B cell (primary cell): ENCODE results near the gene SGIP1. TPM values are rescaled to one million over a fixed set of nuclear protein-coding genes. Genes with fewer than 3 reads are reported as not detected.
"Not testable (repeated sequence)": the region's sequence is repeated elsewhere in the genome, so short reads cannot be mapped to it uniquely, and the experiment has no call there.

Experiments used
- ATAC-seq: fragments of 200-7000 bp; cut with Tn5 transposase; one replicate; pipeline ENCODE4 v1.10.0; 2021; ENCODE audit warnings: low read depth, mild to moderate bottlenecking, moderate number of reproducible peaks, moderate library complexity
- CTCF ChIA-PET: fragments of 350-600 bp; sonication (Branson Sonifier 250); formaldehyde crosslinking; loops from one replicate; lab custom pipeline; 2021; ENCODE audit warnings: antibody characterized with exemption, inconsistent platforms; lab: Charles Lee
- POLR2A ChIA-PET: fragments of 350-600 bp; sonication (Branson Sonifier 250); formaldehyde crosslinking; loops from one replicate; lab custom pipeline; 2021; ENCODE audit warnings: antibody characterized with exemption; lab: Charles Lee
- DNase-seq: peaks from one replicate; pipeline ENCODE4 v3.0.0; 2013
- H2AFZ ChIP-seq: 2 replicates; pipeline ENCODE4 v1.6.1; 2012; ENCODE audit warnings: mild to moderate bottlenecking, low read depth, low read length; ENCODE audit not compliant: insufficient read depth, poor library complexity, severe bottlenecking
- H3K27ac ChIP-seq, 2 donors: 1 replicate in 1 of 2; 2 replicates in 1 of 2; pipeline ENCODE4 v1.5.1; 2012 to 2013; ENCODE audit warnings: low read length in 2 of 2, mild to moderate bottlenecking in 2 of 2, moderate library complexity in 1 of 2
- H3K27me3 ChIP-seq, 4 experiments: fragments of 200-600 bp in 1 of 4; sonication (generic) in 1 of 4; replicated peaks in 1 of 4; 1 replicate in 2 of 4; 2 replicates in 2 of 4; pipeline versions ENCODE4 v1.6.1 to v1.7.0; 2013 to 2016; ENCODE audit warnings: low read length in 3 of 4, mild to moderate bottlenecking in 2 of 4, mixed read lengths in 1 of 4, moderate library complexity in 1 of 4; ENCODE audit not compliant: insufficient read depth in 4 of 4, control insufficient read depth in 3 of 4; ENCODE audit errors: control extremely low read depth in 1 of 4
- H3K36me3 ChIP-seq, 2 experiments: replicated peaks in 1 of 2; 1 replicate in 1 of 2; 2 replicates in 1 of 2; pipeline versions ENCODE4 v1.6.1 to v1.7.1; 2013; ENCODE audit warnings: low read length in 1 of 2; ENCODE audit not compliant: insufficient read depth in 2 of 2, control insufficient read depth in 1 of 2; ENCODE audit errors: control extremely low read depth in 1 of 2, extremely low read depth in 1 of 2
- H3K4me1 ChIP-seq, 2 donors: fragments of 200-600 bp in 1 of 2; sonication (generic) in 1 of 2; 1 replicate in 1 of 2; 2 replicates in 1 of 2; pipeline versions ENCODE4 v1.5.1 to v1.6.1; 2013 to 2017; ENCODE audit warnings: low read length in 2 of 2; ENCODE audit not compliant: control insufficient read depth in 2 of 2, insufficient read depth in 2 of 2
- H3K4me2 ChIP-seq: replicated peaks from 2 replicates; pipeline ENCODE3; 2012; ENCODE audit warnings: mild to moderate bottlenecking, low read depth, low read length; ENCODE audit not compliant: poor library complexity, severe bottlenecking
- H3K4me3 ChIP-seq, 5 experiments: fragments of 200-600 bp in 1 of 5; sonication (generic) in 1 of 5; 1 replicate in 3 of 5; 2 replicates in 2 of 5; pipeline versions ENCODE4 v1.5.1 to v1.7.0; 2011 to 2016; ENCODE audit warnings: low read length in 4 of 5, mild to moderate bottlenecking in 4 of 5, low read depth in 2 of 5, control low read depth in 1 of 5, moderate library complexity in 1 of 5; ENCODE audit not compliant: insufficient read depth in 1 of 5; ENCODE audit errors: control extremely low read depth in 1 of 5, extremely low read depth in 1 of 5
- H3K79me2 ChIP-seq: fragments of 200-600 bp; sonication (generic); one replicate; pipeline ENCODE4 v1.6.0; 2016; ENCODE audit warnings: low read length; ENCODE audit not compliant: control insufficient read depth, insufficient read depth
- H3K9ac ChIP-seq: fragments of 200-600 bp; sonication (generic); 2 replicates; pipeline ENCODE4 v1.6.1; 2017; ENCODE audit warnings: mild to moderate bottlenecking, low read length, moderate library complexity
- H3K9me3 ChIP-seq, 3 donors: one replicate each; pipeline versions ENCODE4 v1.6.1 to v1.7.1; 2013; ENCODE audit warnings: low read length in 2 of 3; ENCODE audit not compliant: control insufficient read depth in 2 of 3, insufficient read depth in 1 of 3; ENCODE audit errors: control extremely low read depth in 1 of 3
- H4K20me1 ChIP-seq: 2 replicates; pipeline ENCODE4 v1.6.0; 2012; ENCODE audit warnings: mild to moderate bottlenecking, low read length; ENCODE audit not compliant: insufficient read depth, control insufficient read depth, poor library complexity, severe bottlenecking
- H3K27ac Mint-ChIP-seq: one replicate; pipeline ENCODE4 v1.8.0; 2021; ENCODE audit warnings: mixed read lengths
- H3K27me3 Mint-ChIP-seq: one replicate; pipeline ENCODE4 v1.8.0; 2021; ENCODE audit warnings: mixed read lengths
- H3K4me1 Mint-ChIP-seq: one replicate; pipeline ENCODE4 v1.8.0; 2021; ENCODE audit warnings: mixed read lengths
- H3K4me3 Mint-ChIP-seq: one replicate; pipeline ENCODE4 v1.8.0; 2021; ENCODE audit warnings: mixed read lengths
- H3K9me3 Mint-ChIP-seq: one replicate; pipeline ENCODE4 v1.8.0; 2022; ENCODE audit warnings: mixed read lengths; ENCODE audit not compliant: insufficient read depth
- CTCF ChIP-seq: fragments of 200-600 bp; IDR thresholded peaks from one replicate; pipeline ENCODE4 v1.8.0; 2022; ENCODE audit warnings: antibody characterized with exemption, mild to moderate bottlenecking
- EZH2 ChIP-seq: IDR thresholded peaks from 2 replicates; pipeline ENCODE4 v1.6.1; 2012; ENCODE audit warnings: borderline replicate concordance, low read depth, mild to moderate bottlenecking, moderate library complexity, low read length; ENCODE audit not compliant: insufficient read depth, poor library complexity, severe bottlenecking
- WGBS: methylation state at CpG from one replicate; pipeline ENCODE4 v1.1.5; 2013; ENCODE audit warnings: missing lambda C conversion rate; ENCODE audit not compliant: insufficient coverage; 5-methylcytosine and 5-hydroxymethylcytosine counted together
- intact Hi-C: fragments of 100-400 bp; cut with micrococcal nuclease; formaldehyde crosslinking; loops from one replicate; pipeline ENCODE4 v1.10.0; 2022
- polyA plus RNA-seq: library from polyadenylated mRNA; depleted of rRNA; stranded (reverse); fragments of >200 nt; gene quantifications from 2 replicates; pipeline ENCODE4 v1.2.3, GENCODE V29; 2012
- total RNA-seq, 2 donors: library from RNA; stranded (reverse); fragments of 120-200 nt in 1 of 2; gene quantifications; 1 replicate in 1 of 2; 2 replicates in 1 of 2; pipeline versions ENCODE4 v1.2.3 to v1.2.4, GENCODE V29; 2013 to 2022

SGIP1 gene
- total and polyA plus RNA-seq, 2 donors (not counting 1 experiment from before 2014, with no cell fraction given): not detected

- Histone ChIP-seq H4K20me1 (no peaks in the 10 kb centered on the region), H3K4me3 (no peak overlapping the region), H3K9me3 (no peaks in the 10 kb centered on the region), H3K4me2 (no peak overlapping the region), H3K27ac (no peak overlapping the region), H2AFZ (no peak overlapping the region), H3K9ac (no peak overlapping the region), H3K27me3 (no peaks in the 10 kb centered on the region), H3K36me3 (no peaks in the 10 kb centered on the region), H3K4me1 (no peaks in the 10 kb centered on the region), H3K79me2 (no peaks in the 10 kb centered on the region)
- intact Hi-C loops: no loop called here
- Mint-ChIP-seq H3K4me1 (no peaks in the 10 kb centered on the region), H3K27me3 (no peaks in the 10 kb centered on the region), H3K9me3 (no peaks in the 10 kb centered on the region), H3K27ac (no peak overlapping the region), H3K4me3 (no peak overlapping the region)
- ChIA-PET POLR2A (no interaction called here), CTCF (no interaction called here)
- no peak for DNase-seq
- no peak for TF ChIP-seq EZH2
- no peak for TF ChIP-seq CTCF
- no peak for ATAC-seq
Measured at GRCh38 chr1:66589326-66589725, 55.4 kb downstream of the SGIP1 start.

GRCh38 chr1:66592106-66592507, 58.2 kb downstream of the SGIP1 start:
- H3K36me3 ChIP-seq, H3K27ac Mint-ChIP-seq, H3K79me2 ChIP-seq, H2AFZ ChIP-seq, ATAC-seq, DNase-seq, POLR2A ChIA-PET, H4K20me1 ChIP-seq, H3K4me2 ChIP-seq, H3K9me3 Mint-ChIP-seq, H3K4me1 ChIP-seq, intact Hi-C loops, H3K4me3 Mint-ChIP-seq, H3K9me3 ChIP-seq, H3K27me3 Mint-ChIP-seq, H3K9ac ChIP-seq, H3K27ac ChIP-seq, H3K4me1 Mint-ChIP-seq, H3K27me3 ChIP-seq, H3K4me3 ChIP-seq, CTCF ChIA-PET: not testable (repeated sequence)
- WGBS: 91% methylated on average over 3 of the region's 5 CpGs
